ENCODE data around the gene CARNS1. TPM values are rescaled to one million over a fixed set of nuclear protein-coding genes. Genes with fewer than 3 reads are reported as not detected.

The CARNS1 gene
- polyA plus RNA-seq, 1 donor from 2014 or later, result not detected

DNA sequence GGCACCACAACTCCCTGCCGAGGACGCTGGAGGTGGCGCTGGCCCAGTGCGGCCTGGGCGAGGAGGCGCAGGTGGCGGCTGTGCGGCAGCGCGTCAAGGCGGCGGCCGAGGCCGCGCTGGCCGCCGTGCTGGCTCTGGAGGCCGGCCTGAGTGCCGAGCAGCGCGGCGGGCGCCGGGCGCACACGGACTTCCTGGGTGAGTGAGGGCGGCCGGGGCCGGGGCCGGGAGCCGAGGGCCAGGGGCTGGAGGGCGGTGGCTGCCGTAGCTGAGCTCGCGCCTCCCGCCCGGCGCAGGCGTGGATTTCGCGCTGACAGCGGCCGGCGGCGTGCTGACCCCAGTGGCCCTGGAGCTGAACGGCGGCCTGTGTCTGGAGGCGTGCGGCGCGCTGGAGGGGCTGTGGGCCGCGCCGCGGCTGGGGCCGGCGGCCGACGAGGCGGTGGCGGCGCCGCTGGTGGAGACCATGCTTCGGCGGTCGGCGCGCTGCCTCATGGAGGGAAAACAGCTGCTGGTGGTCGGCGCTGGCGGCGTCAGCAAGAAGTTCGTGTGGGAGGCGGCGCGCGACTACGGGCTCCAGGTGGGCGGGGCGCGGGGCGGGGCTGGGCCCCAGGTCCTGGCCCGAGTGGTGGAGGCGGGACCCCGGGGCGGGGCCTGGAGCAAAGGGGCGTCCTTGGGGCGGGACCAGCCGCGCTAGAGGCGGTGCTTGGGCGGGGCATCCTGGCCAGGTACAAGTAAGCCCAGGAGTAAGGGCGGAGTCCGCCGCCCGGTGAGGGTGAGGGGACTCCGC is 5.4 kb downstream of the CARNS1 start:
- no peaks in the 10 kb centered on the region for H3K36me3 ChIP-seq (ENCODE audit: insufficient read depth, low read length)
- TF ChIP-seq SMC3 (conservative IDR thresholded peaks at IDR 0.05; ENCODE audit: poor library complexity) (peak; percentile 41), EZH2 (IDR thresholded peaks at IDR 0.05; ENCODE audit: borderline replicate concordance, insufficient read depth, low read length, poor library complexity, severe bottlenecking) (no peak), RAD21 (conservative IDR thresholded peaks at IDR 0.05) (peak; percentile 24), TAF1 (IDR thresholded peaks at IDR 0.05; ENCODE audit: low read depth) (no peak), MXI1 (conservative IDR thresholded peaks at IDR 0.05; ENCODE audit: poor library complexity, severe bottlenecking) (peak; percentile 96), EP300 (conservative IDR thresholded peaks at IDR 0.05; ENCODE audit: poor library complexity, severe bottlenecking) (no peak), POLR2AphosphoS5 (IDR thresholded peaks at IDR 0.05) (peak; percentile 56)
- TF ChIP-seq, protein P1, sequence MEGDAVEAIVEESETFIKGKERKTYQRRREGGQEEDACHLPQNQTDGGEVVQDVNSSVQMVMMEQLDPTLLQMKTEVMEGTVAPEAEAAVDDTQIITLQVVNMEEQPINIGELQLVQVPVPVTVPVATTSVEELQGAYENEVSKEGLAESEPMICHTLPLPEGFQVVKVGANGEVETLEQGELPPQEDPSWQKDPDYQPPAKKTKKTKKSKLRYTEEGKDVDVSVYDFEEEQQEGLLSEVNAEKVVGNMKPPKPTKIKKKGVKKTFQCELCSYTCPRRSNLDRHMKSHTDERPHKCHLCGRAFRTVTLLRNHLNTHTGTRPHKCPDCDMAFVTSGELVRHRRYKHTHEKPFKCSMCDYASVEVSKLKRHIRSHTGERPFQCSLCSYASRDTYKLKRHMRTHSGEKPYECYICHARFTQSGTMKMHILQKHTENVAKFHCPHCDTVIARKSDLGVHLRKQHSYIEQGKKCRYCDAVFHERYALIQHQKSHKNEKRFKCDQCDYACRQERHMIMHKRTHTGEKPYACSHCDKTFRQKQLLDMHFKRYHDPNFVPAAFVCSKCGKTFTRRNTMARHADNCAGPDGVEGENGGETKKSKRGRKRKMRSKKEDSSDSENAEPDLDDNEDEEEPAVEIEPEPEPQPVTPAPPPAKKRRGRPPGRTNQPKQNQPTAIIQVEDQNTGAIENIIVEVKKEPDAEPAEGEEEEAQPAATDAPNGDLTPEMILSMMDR (IDR thresholded peaks at IDR 0.05; ENCODE audit: poor library complexity, severe bottlenecking), result no peak
- TF ChIP-seq, protein P2, sequence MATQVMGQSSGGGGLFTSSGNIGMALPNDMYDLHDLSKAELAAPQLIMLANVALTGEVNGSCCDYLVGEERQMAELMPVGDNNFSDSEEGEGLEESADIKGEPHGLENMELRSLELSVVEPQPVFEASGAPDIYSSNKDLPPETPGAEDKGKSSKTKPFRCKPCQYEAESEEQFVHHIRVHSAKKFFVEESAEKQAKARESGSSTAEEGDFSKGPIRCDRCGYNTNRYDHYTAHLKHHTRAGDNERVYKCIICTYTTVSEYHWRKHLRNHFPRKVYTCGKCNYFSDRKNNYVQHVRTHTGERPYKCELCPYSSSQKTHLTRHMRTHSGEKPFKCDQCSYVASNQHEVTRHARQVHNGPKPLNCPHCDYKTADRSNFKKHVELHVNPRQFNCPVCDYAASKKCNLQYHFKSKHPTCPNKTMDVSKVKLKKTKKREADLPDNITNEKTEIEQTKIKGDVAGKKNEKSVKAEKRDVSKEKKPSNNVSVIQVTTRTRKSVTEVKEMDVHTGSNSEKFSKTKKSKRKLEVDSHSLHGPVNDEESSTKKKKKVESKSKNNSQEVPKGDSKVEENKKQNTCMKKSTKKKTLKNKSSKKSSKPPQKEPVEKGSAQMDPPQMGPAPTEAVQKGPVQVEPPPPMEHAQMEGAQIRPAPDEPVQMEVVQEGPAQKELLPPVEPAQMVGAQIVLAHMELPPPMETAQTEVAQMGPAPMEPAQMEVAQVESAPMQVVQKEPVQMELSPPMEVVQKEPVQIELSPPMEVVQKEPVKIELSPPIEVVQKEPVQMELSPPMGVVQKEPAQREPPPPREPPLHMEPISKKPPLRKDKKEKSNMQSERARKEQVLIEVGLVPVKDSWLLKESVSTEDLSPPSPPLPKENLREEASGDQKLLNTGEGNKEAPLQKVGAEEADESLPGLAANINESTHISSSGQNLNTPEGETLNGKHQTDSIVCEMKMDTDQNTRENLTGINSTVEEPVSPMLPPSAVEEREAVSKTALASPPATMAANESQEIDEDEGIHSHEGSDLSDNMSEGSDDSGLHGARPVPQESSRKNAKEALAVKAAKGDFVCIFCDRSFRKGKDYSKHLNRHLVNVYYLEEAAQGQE (IDR thresholded peaks at IDR 0.05; ENCODE audit: borderline replicate concordance), result no peak
- no peak overlapping the region for H3K27ac ChIP-seq (ENCODE audit: low read length)
- H3F3A ChIP-seq (ENCODE audit: insufficient read depth, low read length, poor library complexity, severe bottlenecking), result no peaks in the 10 kb centered on the region
- no peak overlapping the region for H3K4me2 ChIP-seq (ENCODE audit: low read length)
- H3K9me2 ChIP-seq (ENCODE audit: insufficient read depth, low read length), result no peaks in the 10 kb centered on the region
- peaks cover 11% of the 10 kb centered on the region for H3K27me3 ChIP-seq (ENCODE audit: insufficient read depth, low read depth, low read length)
- H3K79me2 ChIP-seq (replicated peaks; ENCODE audit: insufficient read depth, low read length), result no peaks in the 10 kb centered on the region
- H4K20me1 ChIP-seq (ENCODE audit: insufficient read depth), result no peaks in the 10 kb centered on the region
- H3K4me3 ChIP-seq (ENCODE audit: low read length), result peak overlapping the region; percentile 57
- peak overlapping the region; percentile 44 for H3K9ac ChIP-seq (ENCODE audit: low read length)
- no peak overlapping the region for H2AFZ ChIP-seq (ENCODE audit: low read depth, low read length)
- H3K9me3 ChIP-seq (ENCODE audit: low read length), result no peaks in the 10 kb centered on the region

DNA sequence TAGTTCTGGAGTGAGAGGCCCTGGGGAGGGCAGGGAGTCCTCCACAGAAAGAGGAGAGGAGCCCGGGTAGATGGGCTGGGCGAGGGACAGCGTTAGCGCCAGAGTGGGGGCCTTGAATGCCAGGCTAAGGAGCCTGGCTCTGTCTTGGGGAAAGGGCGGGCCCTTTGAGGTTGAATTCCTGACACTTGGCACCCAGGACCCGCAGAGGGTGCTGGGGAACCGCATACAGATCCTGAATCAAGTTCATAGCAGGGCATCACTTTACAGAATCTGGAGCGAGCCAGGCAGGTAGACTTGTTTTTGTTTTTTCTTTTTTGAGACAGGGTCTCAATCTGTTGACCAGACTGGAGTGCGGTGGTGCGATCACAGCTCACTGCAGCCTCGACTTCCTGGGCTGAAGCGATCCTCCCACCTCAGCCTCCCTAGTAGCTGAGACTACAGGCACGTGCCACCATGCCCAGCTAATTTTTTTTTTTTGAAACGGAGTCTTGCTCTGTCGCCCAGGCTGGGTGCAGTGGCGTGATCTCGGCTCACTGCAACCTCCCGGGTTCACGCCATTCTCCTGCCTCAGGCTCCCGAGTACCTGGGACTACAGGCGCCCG is 6.1 kb downstream of the CARNS1 start:
- Histone ChIP-seq H3K9me3 (ENCODE audit: low read length) (no peaks in the 10 kb centered on the region), H3K79me2 (replicated peaks; ENCODE audit: insufficient read depth, low read length) (no peaks in the 10 kb centered on the region), H3K27me3 (ENCODE audit: insufficient read depth, low read depth, low read length) (peaks cover 4% of the 10 kb centered on the region), H3F3A (ENCODE audit: insufficient read depth, low read length, poor library complexity, severe bottlenecking) (no peaks in the 10 kb centered on the region), H3K4me3 (ENCODE audit: low read length) (peak overlapping the region; percentile 57), H3K9ac (ENCODE audit: low read length) (no peak overlapping the region), H3K4me2 (ENCODE audit: low read length) (no peak overlapping the region), H4K20me1 (ENCODE audit: insufficient read depth) (no peaks in the 10 kb centered on the region), H3K9me2 (ENCODE audit: insufficient read depth, low read length) (no peaks in the 10 kb centered on the region), H3K27ac (ENCODE audit: low read length) (no peak overlapping the region), H2AFZ (ENCODE audit: low read depth, low read length) (no peak overlapping the region), H3K36me3 (ENCODE audit: insufficient read depth, low read length) (no peaks in the 10 kb centered on the region)
- no peak for TF ChIP-seq POLR2AphosphoS5 (IDR thresholded peaks at IDR 0.05)
- TF ChIP-seq, protein P1 (IDR thresholded peaks at IDR 0.05; ENCODE audit: poor library complexity, severe bottlenecking), result no peak
- TF ChIP-seq, protein P2 (IDR thresholded peaks at IDR 0.05; ENCODE audit: borderline replicate concordance), result no peak
- no peak for TF ChIP-seq RAD21 (conservative IDR thresholded peaks at IDR 0.05)
- TF ChIP-seq EZH2 (IDR thresholded peaks at IDR 0.05; ENCODE audit: borderline replicate concordance, insufficient read depth, low read length, poor library complexity, severe bottlenecking), result no peak
- TF ChIP-seq SMC3 (conservative IDR thresholded peaks at IDR 0.05; ENCODE audit: poor library complexity), result no peak
- TF ChIP-seq EP300 (conservative IDR thresholded peaks at IDR 0.05; ENCODE audit: poor library complexity, severe bottlenecking), result no peak
- no peak for TF ChIP-seq TAF1 (IDR thresholded peaks at IDR 0.05; ENCODE audit: low read depth)
- no peak for TF ChIP-seq MXI1 (conservative IDR thresholded peaks at IDR 0.05; ENCODE audit: poor library complexity, severe bottlenecking)

All from neural cell (in vitro differentiated cells).